ENCODE data around the gene LAMC1.

The LAMC1 gene

GRCh38 chr1:183021405-183022201 is 1.6 kb upstream of the LAMC1 start:
- DNase-seq: no peak

- peak; percentile 9 for DNase-seq
Measured at GRCh38 chr1:183022202-183023145, 746 bp upstream of the LAMC1 start.

GRCh38 chr1:183023601-183024316 is 539 bp downstream of the LAMC1 start:
- DNase-seq: peak; percentile 30

- DNase-seq: no peak
Measured at GRCh38 chr1:183024317-183025009, 1.2 kb downstream of the LAMC1 start.

- no peak for DNase-seq
Measured at GRCh38 chr1:183025010-183025337, 1.8 kb downstream of the LAMC1 start.

GRCh38 chr1:183025782-183026774 is 2.9 kb downstream of the LAMC1 start:
- no peak for DNase-seq

- DNase-seq: no peak
Measured at GRCh38 chr1:183027031-183027430, 3.8 kb downstream of the LAMC1 start.

- no peak for DNase-seq
Measured at GRCh38 chr1:183027791-183028190, 4.6 kb downstream of the LAMC1 start.

GRCh38 chr1:183029591-183030000 is 6.4 kb downstream of the LAMC1 start:
- no peak for DNase-seq

- DNase-seq: no peak
Measured at GRCh38 chr1:183030053-183030452, 6.8 kb downstream of the LAMC1 start.

GRCh38 chr1:183032122-183032921 is 9.1 kb downstream of the LAMC1 start:
- no peak for DNase-seq

GRCh38 chr1:183033205-183033604 is 10.0 kb downstream of the LAMC1 start:
- DNase-seq: no peak

GRCh38 chr1:183034682-183035081 is 11.5 kb downstream of the LAMC1 start:
- no peak for DNase-seq

GRCh38 chr1:183038333-183038866 is 15.2 kb downstream of the LAMC1 start:
- no peak for DNase-seq

GRCh38 chr1:183038913-183039312 is 15.7 kb downstream of the LAMC1 start:
- no peak for DNase-seq

GRCh38 chr1:183039330-183039729 is 16.1 kb downstream of the LAMC1 start:
- DNase-seq: no peak

GRCh38 chr1:183039985-183040447 is 16.8 kb downstream of the LAMC1 start:
- no peak for DNase-seq

GRCh38 chr1:183040547-183040971 is 17.3 kb downstream of the LAMC1 start:
- no peak for DNase-seq

- no peak for DNase-seq
Measured at GRCh38 chr1:183043254-183043653, 20.0 kb downstream of the LAMC1 start.
